NCI-H524 treated with DMSO at 0.1 percent for 48 hours (cell line): ENCODE results near the gene TBC1D17.
A peak's percentile ranks its signal among the peaks of the same experiment; 100 is the strongest.

Source experiments
- DNase-seq: peaks from one replicate; lab custom pipeline; 2025; lab: John Stamatoyannopoulos, UW

TBC1D17 gene

DNA sequence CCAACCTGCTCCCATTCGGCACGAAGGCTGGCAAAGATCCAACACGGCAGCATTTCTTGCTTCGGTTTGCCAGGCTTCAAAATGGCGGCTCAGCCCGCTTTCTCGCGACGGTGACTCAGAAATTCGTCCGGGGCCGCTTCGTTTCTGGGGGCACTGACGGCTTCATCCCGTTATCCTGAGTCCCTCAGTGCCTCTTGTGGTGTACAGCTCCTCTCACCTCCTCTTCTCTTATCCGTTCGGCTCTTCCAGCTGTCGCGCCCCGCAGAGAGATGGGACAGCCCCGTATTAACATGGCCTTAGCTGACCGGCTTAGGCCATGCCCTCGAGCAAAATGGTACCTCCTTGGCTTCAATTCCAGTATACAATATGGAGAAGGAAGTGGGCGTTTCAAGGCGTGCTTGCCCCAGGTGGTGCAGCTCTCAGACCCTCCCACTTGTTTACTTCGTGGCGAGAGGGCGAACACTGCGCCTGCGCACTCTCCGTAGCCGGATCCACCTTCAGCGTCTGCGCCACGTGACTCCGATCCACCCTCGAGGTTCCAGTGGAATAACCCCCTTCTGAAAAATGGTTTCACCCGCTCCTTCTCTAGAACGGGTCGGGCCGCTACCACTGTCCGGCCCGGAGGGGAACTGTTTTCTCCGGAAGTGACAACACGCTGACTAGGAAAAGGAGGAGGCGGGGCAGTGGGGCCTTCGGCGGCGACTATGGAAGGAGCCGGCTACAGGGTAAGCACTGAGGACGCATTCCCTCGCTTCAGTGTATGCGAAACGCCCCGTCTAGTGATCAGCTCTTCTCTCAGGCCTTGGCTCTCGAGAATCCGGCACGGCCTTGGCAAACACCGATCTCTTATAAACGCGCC lies at the start of gene TBC1D17, which contains the start of gene AKT1S1:
TBC1D17 (plus strand) TSS at position 683 of the 859 bp plus-strand sequence; CDS start at position 705, 22 bp downstream.
AKT1S1 (minus strand) TSS at position 336 of the 859 bp plus-strand sequence. CDS start 4,060 bp downstream, outside the sequence.
- DNase-seq, result peak; percentile 99

- DNase-seq, result no peak
Observed at GRCh38 chr19:49829200-49829599, 48.3 kb upstream of the TBC1D17 start.

GRCh38 chr19:49829721-49830120 lies 47.8 kb upstream of the TBC1D17 start:
- DNase-seq, result no peak

DNA sequence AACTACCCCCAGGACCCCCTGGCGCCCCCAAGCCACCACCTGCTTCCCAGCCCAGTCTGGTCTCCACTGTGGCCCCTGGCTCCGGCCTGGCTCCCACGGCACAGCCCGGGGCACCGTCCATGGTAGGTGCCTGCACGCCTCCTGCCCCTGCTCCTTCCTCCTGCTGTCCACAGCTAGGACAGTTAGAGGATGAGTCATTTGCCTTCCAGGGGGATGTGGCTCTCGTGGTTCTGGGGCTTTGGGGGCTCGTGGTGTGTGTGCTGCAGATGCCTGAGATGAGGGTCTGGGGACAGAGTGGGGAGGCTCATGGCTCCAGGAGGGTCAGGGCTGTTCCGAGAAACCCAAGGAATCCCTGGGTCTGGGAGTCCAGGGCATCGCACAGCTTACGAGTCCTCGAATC lies 46.7 kb upstream of the TBC1D17 start:
- DNase-seq, result no peak

GRCh38 chr19:49831592-49831991 lies 45.9 kb upstream of the TBC1D17 start:
- no peak for DNase-seq

DNA sequence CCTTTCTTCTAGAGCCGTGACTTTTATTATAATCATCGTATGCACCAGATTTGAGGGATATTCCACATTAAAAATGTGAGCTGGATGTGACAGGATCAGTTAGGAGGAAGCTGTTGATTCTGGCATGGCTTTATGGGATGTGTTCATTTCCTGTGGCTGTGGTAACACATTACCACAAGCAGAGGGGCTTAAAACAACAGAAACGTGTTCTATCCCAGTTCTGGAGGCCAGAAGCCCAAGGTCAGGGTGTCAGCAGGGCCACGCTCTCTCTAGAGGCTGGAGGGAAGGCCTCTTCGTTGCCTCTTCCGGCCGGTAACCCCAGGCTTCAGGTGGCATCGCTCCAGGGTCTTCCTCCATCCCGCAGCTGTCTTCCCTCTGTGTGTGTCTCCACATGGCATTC lies 44.9 kb upstream of the TBC1D17 start:
- no peak for DNase-seq

DNA sequence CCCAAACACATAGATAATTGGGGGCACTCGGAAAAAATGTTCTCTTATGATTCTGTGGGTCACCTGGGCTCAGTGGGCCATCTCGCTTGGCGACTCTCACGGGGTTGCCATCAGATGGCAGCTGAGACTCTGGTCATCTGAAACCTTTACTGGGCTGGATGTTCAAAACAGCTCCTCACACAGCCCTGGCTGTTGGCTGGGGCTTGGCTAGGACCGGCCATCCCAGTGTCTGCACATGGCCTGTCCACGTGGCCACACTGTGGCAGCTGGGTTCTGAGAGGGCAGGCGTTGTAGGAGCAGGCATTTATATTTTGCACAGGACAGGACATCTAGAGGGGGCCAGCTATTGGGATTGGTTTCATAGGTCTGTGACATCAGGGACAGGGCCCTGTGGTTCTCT lies 43.9 kb upstream of the TBC1D17 start:
- no peak for DNase-seq

DNA sequence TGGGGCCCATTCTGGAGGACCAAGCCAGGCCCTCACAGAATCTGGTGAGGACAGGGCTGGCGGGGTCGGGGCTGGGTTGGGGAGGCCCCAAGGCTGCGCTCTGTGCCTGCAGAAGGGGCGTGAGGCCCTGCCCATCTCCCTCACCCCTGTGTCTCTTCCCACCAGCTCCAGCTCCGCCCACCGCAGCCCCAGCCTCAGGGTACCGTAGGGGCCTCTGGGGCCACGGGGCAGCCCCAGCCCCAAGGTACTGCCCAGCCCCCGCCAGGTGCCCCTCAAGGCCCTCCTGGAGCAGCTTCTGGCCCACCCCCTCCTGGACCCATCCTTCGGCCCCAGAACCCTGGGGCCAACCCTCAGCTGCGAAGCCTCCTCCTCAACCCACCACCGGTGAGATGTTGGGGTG lies 41.9 kb upstream of the TBC1D17 start:
- DNase-seq, result no peak

DNA sequence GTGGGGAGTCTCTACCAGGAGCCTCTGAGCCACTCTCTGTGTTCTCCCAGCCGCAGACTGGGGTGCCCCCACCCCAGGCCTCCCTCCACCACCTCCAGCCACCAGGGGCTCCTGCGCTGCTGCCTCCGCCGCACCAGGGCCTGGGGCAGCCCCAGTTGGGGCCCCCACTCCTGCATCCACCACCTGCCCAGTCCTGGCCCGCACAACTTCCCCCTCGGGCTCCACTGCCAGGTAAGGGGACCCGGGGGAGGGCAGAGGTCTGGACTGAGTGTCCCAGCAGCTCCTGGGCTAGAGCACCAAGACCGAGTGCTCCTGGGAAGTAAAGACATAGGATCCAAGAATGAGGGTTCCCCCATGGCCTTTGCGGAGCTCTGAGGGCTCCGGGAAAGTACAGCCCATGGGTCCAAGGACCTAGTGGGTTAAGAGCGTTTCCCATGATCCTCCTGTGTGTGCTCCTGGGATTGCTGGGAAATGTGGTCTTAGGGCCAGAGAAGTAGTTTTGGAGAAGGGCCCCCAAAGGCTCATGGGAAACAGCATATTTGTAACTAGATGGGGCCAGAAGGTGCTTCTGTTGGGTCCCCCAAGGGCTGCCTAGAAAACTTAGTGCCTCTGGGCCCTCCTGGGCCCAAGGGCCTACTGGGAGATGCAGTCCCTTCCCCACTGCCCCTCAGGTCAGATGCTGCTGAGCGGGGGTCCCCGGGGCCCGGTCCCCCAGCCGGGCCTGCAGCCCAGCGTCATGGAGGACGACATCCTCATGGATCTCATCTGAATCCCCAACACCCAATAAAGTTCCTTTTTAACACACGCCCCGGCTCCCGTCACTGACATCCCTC lies 41.1 kb upstream of the TBC1D17 start:
- DNase-seq, result no peak

DNA sequence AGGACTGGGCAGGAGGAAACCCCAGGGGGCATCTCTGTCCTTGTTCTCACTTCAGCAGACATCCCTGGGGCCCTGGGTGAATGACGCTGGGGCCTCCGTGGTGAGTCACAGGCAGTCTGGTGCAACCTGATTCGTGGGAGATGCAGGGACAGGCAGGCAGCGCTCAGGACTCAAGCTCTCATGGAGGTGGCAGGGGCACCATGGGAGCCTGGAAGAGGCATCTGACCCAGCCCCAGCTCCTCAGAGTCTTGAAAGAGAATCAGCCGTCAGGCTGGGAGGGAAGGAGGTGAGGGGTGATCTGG lies 40.5 kb upstream of the TBC1D17 start:
- DNase-seq, result no peak

DNA sequence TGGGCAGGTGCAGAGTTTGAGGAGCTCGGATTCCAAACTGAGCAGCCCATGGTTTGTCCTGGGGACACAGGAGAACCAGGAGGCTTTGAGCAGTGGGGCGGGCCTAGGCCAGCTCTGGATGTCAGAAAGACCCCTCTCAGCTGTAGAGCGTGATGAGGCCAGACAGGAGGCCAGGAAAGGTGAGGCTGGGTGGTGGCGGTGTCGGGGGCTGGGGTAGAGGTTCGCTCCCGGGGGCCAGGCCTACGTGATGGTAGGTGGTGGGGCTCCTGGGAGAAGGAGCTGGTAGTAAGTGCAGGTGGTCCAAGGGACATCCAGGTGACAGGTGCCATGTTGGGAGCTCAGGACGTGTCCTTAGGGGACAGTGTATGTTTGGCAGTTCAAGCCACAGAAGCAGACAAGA lies 40.1 kb upstream of the TBC1D17 start:
- no peak for DNase-seq

- no peak for DNase-seq
Observed at GRCh38 chr19:49838885-49839588, 38.5 kb upstream of the TBC1D17 start.

DNA sequence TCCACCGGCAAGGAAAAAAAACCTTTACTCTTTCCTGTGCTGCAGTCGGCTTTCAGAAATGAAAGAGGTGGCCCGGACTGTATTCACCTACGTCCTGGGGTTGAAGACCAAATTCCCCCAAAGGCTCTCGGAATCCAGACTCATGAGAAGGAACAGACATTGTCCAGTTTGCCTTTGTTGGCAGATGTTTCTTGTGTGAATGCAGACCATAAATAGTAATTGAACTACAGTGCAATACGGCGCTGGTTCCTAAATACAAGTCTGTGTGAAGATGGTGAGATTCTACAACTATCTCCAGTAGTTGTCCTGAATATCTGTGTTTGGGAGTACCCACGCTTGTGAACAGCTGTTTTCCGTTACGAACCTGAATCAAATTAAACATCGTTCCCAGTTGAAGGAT lies 37.8 kb upstream of the TBC1D17 start:
- no peak for DNase-seq

DNA sequence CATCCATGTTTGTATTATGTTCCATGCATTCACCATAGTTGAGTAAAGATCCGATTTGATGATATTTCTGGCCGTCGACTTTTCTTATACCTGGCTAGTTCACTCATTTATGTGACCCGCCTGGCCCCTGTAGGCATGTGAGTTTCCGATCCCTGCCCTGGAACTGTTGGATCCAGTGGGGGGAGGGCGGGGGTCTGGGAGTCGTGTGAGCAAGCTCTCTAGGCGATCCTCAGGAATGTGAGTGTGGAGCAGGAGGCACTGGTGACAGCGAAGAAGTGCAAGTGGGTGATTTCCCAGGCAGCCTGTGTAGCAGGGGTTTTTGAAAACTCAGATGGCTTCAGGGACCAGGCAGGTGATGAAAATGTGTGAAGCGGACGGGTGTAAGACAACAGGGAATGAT lies 37.2 kb upstream of the TBC1D17 start:
- no peak for DNase-seq

DNA sequence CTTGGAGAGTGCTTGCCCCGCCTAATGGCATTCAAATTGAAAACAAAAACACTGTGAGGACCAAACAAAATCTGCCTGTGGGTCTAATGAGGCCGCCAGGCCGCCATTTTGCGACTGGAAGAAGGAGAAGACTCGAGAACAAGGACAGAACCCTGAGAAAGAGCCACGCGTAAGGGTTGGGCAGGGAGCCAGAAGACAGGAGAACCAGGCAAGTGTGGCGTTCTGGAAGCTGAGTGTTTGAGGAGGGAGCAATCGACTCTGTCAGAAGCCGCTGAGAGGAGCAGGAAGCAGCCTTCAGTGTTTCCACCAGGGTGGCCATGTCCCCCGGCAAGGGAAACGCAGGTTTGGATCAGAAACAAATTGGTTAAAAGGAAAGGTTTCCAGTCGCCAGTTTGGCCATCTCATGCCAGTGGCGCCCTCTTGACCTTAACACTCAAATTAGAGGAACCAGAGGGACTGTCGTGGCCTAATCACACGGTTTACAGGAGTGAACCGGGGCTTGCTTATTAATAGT lies 36.7 kb upstream of the TBC1D17 start:
- no peak for DNase-seq

GRCh38 chr19:49843265-49843664 lies 34.2 kb upstream of the TBC1D17 start:
- DNase-seq, result no peak

DNA sequence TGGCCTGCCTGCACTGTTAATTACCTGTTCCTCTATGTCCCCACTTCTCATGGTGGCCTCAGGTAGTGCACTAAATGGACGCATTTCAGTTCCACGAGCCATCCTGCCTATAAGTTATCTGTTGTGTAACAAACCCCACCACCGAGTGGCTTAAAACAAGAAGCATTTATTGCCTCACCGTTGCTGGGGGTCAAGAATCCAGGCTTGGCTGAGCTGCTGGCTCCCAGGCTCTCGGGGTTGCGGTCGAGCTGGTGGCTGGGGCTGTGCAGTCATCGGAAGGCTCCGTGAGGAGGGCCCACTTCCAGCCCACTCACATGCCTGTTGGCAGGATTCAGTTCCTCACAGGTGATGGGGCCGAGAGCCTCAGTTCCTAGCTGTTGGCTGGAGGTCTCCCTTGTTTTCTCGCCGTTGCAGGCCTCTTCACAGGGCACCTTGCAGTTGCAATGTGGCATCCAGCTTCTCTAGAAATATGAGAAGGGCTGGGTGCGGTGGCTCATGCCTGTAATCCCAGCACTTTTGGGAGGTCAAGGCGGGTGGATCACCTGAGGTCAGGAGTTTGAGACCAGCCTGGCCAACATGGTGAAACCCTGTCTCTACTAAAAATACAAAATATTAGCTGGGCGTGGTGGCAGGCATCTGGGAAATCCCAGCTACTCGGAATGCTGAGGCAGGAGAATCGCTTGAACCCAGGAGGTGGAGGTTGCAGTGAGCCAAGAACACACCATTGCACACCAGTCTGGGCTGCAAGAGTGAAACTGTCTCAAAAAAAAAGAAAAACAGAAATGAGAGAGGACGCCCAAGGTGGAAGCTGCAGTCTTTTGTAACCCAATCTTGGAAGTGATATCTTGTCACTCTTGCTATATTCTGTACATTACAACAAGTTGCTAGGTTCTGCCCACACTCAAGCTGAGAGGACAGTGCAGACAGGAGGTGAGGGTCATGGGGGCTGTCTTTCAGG lies 33.1 kb upstream of the TBC1D17 start:
- no peak for DNase-seq

DNA sequence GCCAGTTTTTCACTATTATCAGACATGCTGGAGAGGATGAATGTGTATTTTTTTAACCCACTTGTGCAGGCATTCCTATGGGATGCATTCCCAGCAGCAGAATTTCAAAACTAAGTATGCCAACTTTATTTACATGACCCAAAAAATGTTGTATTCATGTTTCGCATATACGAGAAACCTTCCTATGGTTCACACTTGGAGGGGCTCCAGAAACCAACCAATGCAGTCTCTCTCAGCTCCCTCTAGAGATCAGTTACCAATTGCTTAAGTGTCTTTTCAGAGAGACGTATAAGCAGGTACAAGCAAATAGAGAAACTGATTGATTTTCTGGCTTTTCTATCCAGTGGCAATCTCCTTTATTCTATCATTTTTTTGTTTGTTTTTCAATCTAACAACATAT lies 32.1 kb upstream of the TBC1D17 start:
- DNase-seq, result no peak

DNA sequence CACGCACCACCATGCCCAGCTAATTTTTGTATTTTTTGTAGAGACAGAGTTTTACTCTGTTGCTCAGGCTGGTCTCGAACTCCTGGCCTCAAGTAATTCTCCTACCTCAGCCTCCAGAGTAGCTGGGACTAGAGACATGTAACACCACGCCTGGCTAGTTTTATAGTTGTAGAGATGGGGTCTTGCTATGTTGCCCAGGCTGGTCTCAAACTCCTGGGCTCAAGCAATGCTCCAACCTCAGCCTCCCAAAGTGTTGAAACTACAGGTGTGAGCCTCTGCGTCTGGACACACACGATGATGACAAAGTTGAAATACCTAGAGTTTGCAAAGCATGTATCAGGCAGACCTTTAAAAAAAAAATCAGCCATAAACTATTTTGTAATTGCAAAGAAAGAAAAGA lies 31.1 kb upstream of the TBC1D17 start:
- no peak for DNase-seq

GRCh38 chr19:49847731-49848696 lies 29.5 kb upstream of the TBC1D17 start:
- DNase-seq, result no peak
